K562 (cell line): ENCODE measurements around the gene KCNK4. TPM values are rescaled to one million over a fixed set of nuclear protein-coding genes. Genes with fewer than 3 reads are reported as not detected.

Source experiments
- ADNP ChIP-seq: fragments of 200-800 bp; sonication (Bioruptor generic); IDR thresholded peaks from 2 replicates; pipeline ENCODE4 v1.6.1; 2016; ENCODE audit warnings: missing genetic modification characterization, missing compliant biosample characterization
- ATF7 ChIP-seq: fragments of 450-650 bp; IDR thresholded peaks from 2 replicates; pipeline ENCODE4 v1.7.1; 2014; ENCODE audit warnings: mild to moderate bottlenecking, moderate library complexity
- CBX3 ChIP-seq, 2 experiments: IDR thresholded peaks; 1 replicate in 1 of 2; 2 replicates in 1 of 2; pipeline ENCODE4 v1.6.1; 2012; ENCODE audit warnings: inconsistent platforms in 2 of 2, low read length in 2 of 2, borderline replicate concordance in 1 of 2, control low read depth in 1 of 2
- CEBPB ChIP-seq: fragments of 450-650 bp; IDR thresholded peaks from 2 replicates; pipeline ENCODE4 v1.6.1; 2016; ENCODE audit warnings: missing genetic modification characterization, missing compliant biosample characterization
- DIDO1 ChIP-seq: fragments of 450-650 bp; IDR thresholded peaks from 2 replicates; pipeline ENCODE4 v1.6.1; 2016; ENCODE audit warnings: low read depth, missing biosample characterization, missing genetic modification characterization
- FIP1L1 ChIP-seq: fragments of 200-400 bp; formaldehyde crosslinking; IDR thresholded peaks from 2 replicates; pipeline ENCODE4 v1.6.1; 2018; ENCODE audit warnings: mild to moderate bottlenecking, low read depth, low read length; ENCODE audit not compliant: poor library complexity, severe bottlenecking
- GATA2 ChIP-seq: sonication (generic); formaldehyde crosslinking; IDR thresholded peaks from 2 replicates; pipeline ENCODE4 v1.4.0; 2020; ENCODE audit warnings: mild to moderate bottlenecking, missing genetic modification reagents
- HDAC1 ChIP-seq, 2 experiments: fragments of 450-650 bp; IDR thresholded peaks; 2 replicates each; pipeline ENCODE4 v1.6.1; 2016 to 2017; ENCODE audit warnings: inconsistent platforms in 1 of 2, mild to moderate bottlenecking in 1 of 2, moderate library complexity in 1 of 2
- HDAC2 ChIP-seq: fragments of 450-650 bp; IDR thresholded peaks from 2 replicates; pipeline ENCODE4 v1.6.1; 2016; ENCODE audit warnings: mild to moderate bottlenecking
- HDGF ChIP-seq: fragments of 450-650 bp; IDR thresholded peaks from 2 replicates; pipeline ENCODE4 v1.6.1; 2016
- KDM2B ChIP-seq: fragments of 250-450 bp; sonication (Bioruptor Pico); IDR thresholded peaks from 2 replicates; pipeline ENCODE4 v1.8.0; 2021; ENCODE audit warnings: mild to moderate bottlenecking, moderate library complexity
- MEIS2 ChIP-seq: fragments of 450-650 bp; IDR thresholded peaks from 2 replicates; pipeline ENCODE4 v1.6.1; 2014; ENCODE audit warnings: mild to moderate bottlenecking; ENCODE audit not compliant: partially characterized antibody
- MTA1 ChIP-seq: fragments of 450-650 bp; IDR thresholded peaks from 2 replicates; pipeline ENCODE4 v1.6.1; 2017; ENCODE audit warnings: borderline replicate concordance
- NR2F6 ChIP-seq: fragments of 450-650 bp; formaldehyde crosslinking; IDR thresholded peaks from 2 replicates; pipeline ENCODE4 v1.4.0; 2020; ENCODE audit warnings: mild to moderate bottlenecking
- RBM25 ChIP-seq: fragments of 200-400 bp; formaldehyde crosslinking; IDR thresholded peaks from 2 replicates; pipeline ENCODE4 v1.6.1; 2018; ENCODE audit warnings: low read length, low read depth, moderate library complexity; ENCODE audit not compliant: severe bottlenecking
- TAF7 ChIP-seq: fragments of 450-650 bp; IDR thresholded peaks from 2 replicates; pipeline ENCODE4 v1.6.1; 2016; ENCODE audit warnings: missing genetic modification characterization, missing compliant biosample characterization
- TEAD1 ChIP-seq, 2 experiments: fragments of 450-650 bp in 1 of 2; sonication (generic) in 1 of 2; formaldehyde crosslinking; IDR thresholded peaks; 2 replicates each; pipeline versions ENCODE4 v1.4.0 to v1.8.0; 2020 to 2022; ENCODE audit warnings: mild to moderate bottlenecking in 2 of 2, missing genetic modification reagents in 1 of 2
- ZBTB17 ChIP-seq: fragments of 450-650 bp; formaldehyde crosslinking; IDR thresholded peaks from 2 replicates; pipeline ENCODE4 v1.4.0; 2020; ENCODE audit warnings: mild to moderate bottlenecking
- ZFP36 ChIP-seq: fragments of 150-350 bp; IDR thresholded peaks from 2 replicates; pipeline ENCODE4 v1.6.1; 2018; ENCODE audit warnings: low read length, low read depth; ENCODE audit not compliant: partially characterized antibody
- ZNF764 ChIP-seq: fragments of 250-450 bp; sonication (Bioruptor Pico); IDR thresholded peaks from 2 replicates; pipeline ENCODE4 v1.4.0; 2020; ENCODE audit warnings: low read depth, mild to moderate bottlenecking, moderate library complexity
- polyA plus RNA-seq, 8 experiments: library from polyadenylated mRNA; depleted of rRNA in 4 of 8; stranded (reverse) in 5 of 8; unstranded in 3 of 8; fragments of >200 nt; fragmentation: Nextera tagmentation in 2 of 8; fragmentation: Illumina TruSeq in 1 of 8; extraction: Ambion mirVana in 2 of 8; extraction: Trizol in 1 of 8; gene quantifications; 2 replicates each; pipeline versions ENCODE4 v1.2.1 to v1.2.3, GENCODE V29; 2011 to 2014; ENCODE audit warnings: inconsistent platforms in 1 of 8, missing spikeins in 1 of 8
- total RNA-seq, 7 experiments: library from RNA; depleted of rRNA in 6 of 7; stranded (reverse); fragments of >200 nt in 6 of 7; fragmentation: Illumina TruSeq in 2 of 7; extraction: Trizol in 2 of 7; gene quantifications; 2 replicates each; pipeline versions ENCODE4 v1.2.1 to v1.2.3, GENCODE V29; 2011 to 2021; ENCODE audit warnings: low replicate concordance in 1 of 7
- TF ChIP-seq, protein P1 (sequence below): IDR thresholded peaks from 3 replicates; pipeline ENCODE4 v1.6.1; 2011; ENCODE audit warnings: borderline replicate concordance, mild to moderate bottlenecking, moderate library complexity; ENCODE audit not compliant: insufficient read length; ENCODE audit errors: extremely low read depth
- TF ChIP-seq, protein P2 (sequence below), 2 experiments: fragments of 450-650 bp in 1 of 2; sonication (generic) in 1 of 2; formaldehyde crosslinking in 1 of 2; IDR thresholded peaks in 1 of 2; conservative IDR thresholded peaks in 1 of 2; 2 replicates each; pipeline versions ENCODE4 v1.6.1 to v1.8.1; 2016 to 2023; ENCODE audit warnings: mild to moderate bottlenecking in 2 of 2, moderate library complexity in 2 of 2, inconsistent platforms in 1 of 2, missing genetic modification reagents in 1 of 2

The KCNK4 gene
- total and polyA plus RNA-seq, 9 of the 15 experiments (the other 6 are each of a cell fraction or from before 2014, with no cell fraction given) = not detected

DNA sequence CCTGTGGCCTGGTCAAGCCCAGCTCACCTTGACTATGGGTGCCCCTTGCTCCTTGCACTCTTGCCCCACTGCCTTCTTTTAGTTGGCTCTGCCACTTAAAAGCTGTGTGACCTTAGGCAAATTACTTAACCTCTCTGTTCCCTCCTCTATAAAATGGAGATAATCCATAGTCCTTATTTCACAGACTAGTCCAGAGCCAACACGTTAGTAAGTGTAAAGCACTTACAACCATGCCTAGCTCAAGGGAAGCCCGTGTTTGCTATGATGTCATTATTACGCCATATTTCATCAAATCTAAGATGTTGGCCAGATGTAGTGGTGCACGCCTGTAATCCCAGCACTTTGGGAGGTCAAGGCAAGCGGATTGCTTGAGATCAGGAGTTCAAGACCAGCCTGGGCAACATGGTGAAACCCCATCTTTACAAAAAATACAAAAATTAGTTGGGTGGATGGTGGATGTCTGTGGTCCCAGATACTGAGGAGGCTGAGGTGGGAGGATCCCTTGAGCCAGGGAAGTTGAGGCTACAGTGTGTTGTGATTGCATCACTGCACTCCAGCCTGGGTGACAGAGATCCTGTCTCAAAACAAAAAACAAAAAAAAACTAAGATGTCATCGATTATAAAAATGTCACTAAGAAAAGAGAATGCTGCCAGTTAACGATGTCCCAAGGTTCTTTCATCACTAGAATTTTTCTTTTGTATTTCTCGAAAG lies 46.6 kb downstream of the KCNK4 start (continued):
- TF ChIP-seq HDAC2 (peak; percentile 93), CBX3 (IDR thresholded peaks at IDR 0.05; ENCODE audit: borderline replicate concordance in 1 of 2, low read length in 2 of 2) (peak in 1 of 2 experiments; percentile 54; a peak in 2 of 3 replicates), MTA1 (0 out of 2 replicates have a peak, but pooled peaks have one; percentile 31), DIDO1 (tag) (no peak), ZFP36 (peak; percentile 93), HDAC1 (IDR thresholded peaks at IDR 0.05) (0 out of 4 replicates have a peak, but pooled peaks of 1 of the 2 experiments have one; percentile 40), KDM2B (CRISPR knock-in tag) (no peak), HDGF (0 out of 2 replicates have a peak, but pooled peaks have one; percentile 48), TEAD1 (CRISPR knock-in tag; IDR thresholded peaks at IDR 0.05) (no peak), ADNP (tag) (peak; percentile 92), MEIS2 (no peak), ZBTB17 (CRISPR knock-in tag) (no peak), RBM25 (peak; percentile 97), ZNF764 (no peak), NR2F6 (CRISPR knock-in tag) (no peak), GATA2 (no peak), ATF7 (peak; percentile 78; the same call in 1 of the 2 replicates), TAF7 (tag) (no peak), CEBPB (tag) (peak; percentile 81), FIP1L1 (no peak)
- TF ChIP-seq, protein P1, sequence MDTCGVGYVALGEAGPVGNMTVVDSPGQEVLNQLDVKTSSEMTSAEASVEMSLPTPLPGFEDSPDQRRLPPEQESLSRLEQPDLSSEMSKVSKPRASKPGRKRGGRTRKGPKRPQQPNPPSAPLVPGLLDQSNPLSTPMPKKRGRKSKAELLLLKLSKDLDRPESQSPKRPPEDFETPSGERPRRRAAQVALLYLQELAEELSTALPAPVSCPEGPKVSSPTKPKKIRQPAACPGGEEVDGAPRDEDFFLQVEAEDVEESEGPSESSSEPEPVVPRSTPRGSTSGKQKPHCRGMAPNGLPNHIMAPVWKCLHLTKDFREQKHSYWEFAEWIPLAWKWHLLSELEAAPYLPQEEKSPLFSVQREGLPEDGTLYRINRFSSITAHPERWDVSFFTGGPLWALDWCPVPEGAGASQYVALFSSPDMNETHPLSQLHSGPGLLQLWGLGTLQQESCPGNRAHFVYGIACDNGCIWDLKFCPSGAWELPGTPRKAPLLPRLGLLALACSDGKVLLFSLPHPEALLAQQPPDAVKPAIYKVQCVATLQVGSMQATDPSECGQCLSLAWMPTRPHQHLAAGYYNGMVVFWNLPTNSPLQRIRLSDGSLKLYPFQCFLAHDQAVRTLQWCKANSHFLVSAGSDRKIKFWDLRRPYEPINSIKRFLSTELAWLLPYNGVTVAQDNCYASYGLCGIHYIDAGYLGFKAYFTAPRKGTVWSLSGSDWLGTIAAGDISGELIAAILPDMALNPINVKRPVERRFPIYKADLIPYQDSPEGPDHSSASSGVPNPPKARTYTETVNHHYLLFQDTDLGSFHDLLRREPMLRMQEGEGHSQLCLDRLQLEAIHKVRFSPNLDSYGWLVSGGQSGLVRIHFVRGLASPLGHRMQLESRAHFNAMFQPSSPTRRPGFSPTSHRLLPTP = no peak
- TF ChIP-seq, protein P2, sequence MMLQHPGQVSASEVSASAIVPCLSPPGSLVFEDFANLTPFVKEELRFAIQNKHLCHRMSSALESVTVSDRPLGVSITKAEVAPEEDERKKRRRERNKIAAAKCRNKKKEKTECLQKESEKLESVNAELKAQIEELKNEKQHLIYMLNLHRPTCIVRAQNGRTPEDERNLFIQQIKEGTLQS (IDR thresholded peaks at IDR 0.05) = peak; percentile 82
- TF ChIP-seq, protein P2 (CRISPR knock-in tag; conservative IDR thresholded peaks at IDR 0.05) = no peak
